DMS153 treated with DMSO at 0.1 percent for 48 hours (cell line): Measurements from ENCODE around the gene XYLT1.

Source experiments
- DNase-seq: peaks from one replicate; lab custom pipeline; 2025; ENCODE audit not compliant: unreplicated experiment; lab: John Stamatoyannopoulos, UW

Gene XYLT1

GRCh38 chr16:17237350-17237944 is 233.3 kb downstream of the XYLT1 start:
- no peak for DNase-seq

- DNase-seq: no peak
Measured at GRCh38 chr16:17235147-17235815, 235.5 kb downstream of the XYLT1 start.

GRCh38 chr16:17233318-17234002 is 237.3 kb downstream of the XYLT1 start:
- no peak for DNase-seq

- no peak for DNase-seq
Measured at GRCh38 chr16:17232487-17232886, 238.3 kb downstream of the XYLT1 start.

GRCh38 chr16:17231972-17232371 is 238.8 kb downstream of the XYLT1 start:
- DNase-seq: no peak

GRCh38 chr16:17230932-17231581 is 239.7 kb downstream of the XYLT1 start:
- DNase-seq: no peak

GRCh38 chr16:17229766-17230165 is 241.0 kb downstream of the XYLT1 start:
- no peak for DNase-seq

- DNase-seq: no peak
Measured at GRCh38 chr16:17229131-17229530, 241.6 kb downstream of the XYLT1 start.

GRCh38 chr16:17228708-17229055 is 242.1 kb downstream of the XYLT1 start:
- no peak for DNase-seq

GRCh38 chr16:17228048-17228707 is 242.6 kb downstream of the XYLT1 start:
- DNase-seq: no peak

GRCh38 chr16:17227278-17227677 is 243.5 kb downstream of the XYLT1 start:
- no peak for DNase-seq

- DNase-seq: no peak
Measured at GRCh38 chr16:17225541-17225940, 245.2 kb downstream of the XYLT1 start.

GRCh38 chr16:17224879-17225281 is 245.9 kb downstream of the XYLT1 start:
- no peak for DNase-seq

GRCh38 chr16:17224350-17224749 is 246.4 kb downstream of the XYLT1 start:
- no peak for DNase-seq

- no peak for DNase-seq
Measured at GRCh38 chr16:17223576-17223975, 247.2 kb downstream of the XYLT1 start.

- DNase-seq: no peak
Measured at GRCh38 chr16:17222871-17223401, 247.8 kb downstream of the XYLT1 start.

- no peak for DNase-seq
Measured at GRCh38 chr16:17219991-17220390, 250.8 kb downstream of the XYLT1 start.

- no peak for DNase-seq
Measured at GRCh38 chr16:17215936-17216335, 254.8 kb downstream of the XYLT1 start.

GRCh38 chr16:17215306-17215705 is 255.5 kb downstream of the XYLT1 start:
- DNase-seq: no peak

GRCh38 chr16:17213974-17214373 is 256.8 kb downstream of the XYLT1 start:
- DNase-seq: no peak

- DNase-seq: no peak
Measured at GRCh38 chr16:17213025-17213424, 257.7 kb downstream of the XYLT1 start.
